KMS-11 (cell line): Measurements from ENCODE around the gene ALS2CL.

ENCODE experiments used
- H2AFZ ChIP-seq: fragments of 200-600 bp; sonication (generic); 2 replicates; pipeline ENCODE4 v1.6.1; 2016; ENCODE audit warnings: antibody characterized with exemption, mixed run types, low read depth
- H3K27ac ChIP-seq: fragments of 200-600 bp; sonication (generic); 2 replicates; pipeline ENCODE4 v1.6.1; 2016; ENCODE audit warnings: mild to moderate bottlenecking, mixed run types
- H3K27me3 ChIP-seq: fragments of 200-600 bp; sonication (generic); 2 replicates; pipeline ENCODE4 v1.6.1; 2017; ENCODE audit warnings: mild to moderate bottlenecking, low read depth, mixed run types, moderate library complexity; ENCODE audit not compliant: insufficient read depth
- H3K36me3 ChIP-seq: fragments of 200-600 bp; sonication (generic); 2 replicates; pipeline ENCODE4 v1.6.1; 2017; ENCODE audit warnings: mild to moderate bottlenecking, mixed run types; ENCODE audit not compliant: insufficient read depth
- H3K4me1 ChIP-seq: fragments of 200-600 bp; sonication (generic); 2 replicates; pipeline ENCODE4 v1.6.1; 2016; ENCODE audit warnings: mild to moderate bottlenecking, low read depth, mixed run types; ENCODE audit not compliant: poor library complexity, severe bottlenecking
- H3K4me2 ChIP-seq: fragments of 200-600 bp; sonication (generic); 2 replicates; pipeline ENCODE4 v1.7.0; 2016; ENCODE audit warnings: mild to moderate bottlenecking, mixed run types
- H3K4me3 ChIP-seq: fragments of 200-600 bp; sonication (generic); IDR thresholded peaks from 2 replicates; pipeline ENCODE4 v1.6.1; 2017; ENCODE audit warnings: low read depth, low read length, mixed read lengths; ENCODE audit not compliant: insufficient read depth
- H3K79me2 ChIP-seq: fragments of 200-600 bp; sonication (generic); 2 replicates; pipeline ENCODE4 v1.6.1; 2016; ENCODE audit warnings: low read depth, mixed run types; ENCODE audit not compliant: insufficient read depth
- H3K9ac ChIP-seq: fragments of 200-600 bp; sonication (generic); 2 replicates; pipeline ENCODE4 v1.6.1; 2016; ENCODE audit warnings: mild to moderate bottlenecking, mixed run types
- H4K20me1 ChIP-seq: fragments of 200-600 bp; sonication (generic); 2 replicates; pipeline ENCODE4 v1.6.1; 2016; ENCODE audit warnings: mild to moderate bottlenecking, mixed run types; ENCODE audit not compliant: insufficient read depth
- CTCF ChIP-seq: fragments of 200-600 bp; sonication (generic); conservative IDR thresholded peaks from 2 replicates; pipeline ENCODE4 v1.6.1; 2017; ENCODE audit warnings: low read depth, mild to moderate bottlenecking, antibody characterized with exemption, low read length, moderate library complexity, mixed read lengths

Gene ALS2CL

GRCh38 chr3:46709157-46709654 lies 15.7 kb upstream of the ALS2CL start:
- TF ChIP-seq CTCF = no peak
- no peaks in the 10 kb centered on the region for H3K36me3 ChIP-seq
- H3K27me3 ChIP-seq = no peaks in the 10 kb centered on the region
- no peak overlapping the region for H3K4me2 ChIP-seq
- no peaks in the 10 kb centered on the region for H4K20me1 ChIP-seq
- no peak overlapping the region for H3K4me3 ChIP-seq
- no peaks in the 10 kb centered on the region for H3K79me2 ChIP-seq
- no peak overlapping the region for H3K9ac ChIP-seq
- no peaks in the 10 kb centered on the region for H3K4me1 ChIP-seq
- no peak overlapping the region for H3K27ac ChIP-seq
- no peak overlapping the region for H2AFZ ChIP-seq

GRCh38 chr3:46708401-46709156 lies 15.1 kb upstream of the ALS2CL start:
- no peaks in the 10 kb centered on the region for H3K27me3 ChIP-seq
- H4K20me1 ChIP-seq = no peaks in the 10 kb centered on the region
- no peaks in the 10 kb centered on the region for H3K36me3 ChIP-seq
- H3K4me3 ChIP-seq = no peak overlapping the region
- no peak overlapping the region for H2AFZ ChIP-seq
- H3K27ac ChIP-seq = no peak overlapping the region
- no peaks in the 10 kb centered on the region for H3K79me2 ChIP-seq
- TF ChIP-seq CTCF = no peak
- H3K4me1 ChIP-seq = no peaks in the 10 kb centered on the region
- H3K9ac ChIP-seq = no peak overlapping the region
- no peak overlapping the region for H3K4me2 ChIP-seq

GRCh38 chr3:46707601-46708011 lies 14.1 kb upstream of the ALS2CL start:
- no peak overlapping the region for H2AFZ ChIP-seq
- H3K27ac ChIP-seq = no peak overlapping the region
- no peaks in the 10 kb centered on the region for H3K36me3 ChIP-seq
- H4K20me1 ChIP-seq = no peaks in the 10 kb centered on the region
- no peak overlapping the region for H3K4me2 ChIP-seq
- H3K79me2 ChIP-seq = no peaks in the 10 kb centered on the region
- no peak overlapping the region for H3K9ac ChIP-seq
- no peak for TF ChIP-seq CTCF
- H3K4me1 ChIP-seq = no peaks in the 10 kb centered on the region
- no peak overlapping the region for H3K4me3 ChIP-seq
- no peaks in the 10 kb centered on the region for H3K27me3 ChIP-seq

GRCh38 chr3:46706771-46707582 lies 13.5 kb upstream of the ALS2CL start:
- H3K9ac ChIP-seq = no peak overlapping the region
- no peaks in the 10 kb centered on the region for H3K4me1 ChIP-seq
- no peaks in the 10 kb centered on the region for H3K36me3 ChIP-seq
- no peak overlapping the region for H3K27ac ChIP-seq
- TF ChIP-seq CTCF = no peak
- H3K27me3 ChIP-seq = no peaks in the 10 kb centered on the region
- no peak overlapping the region for H3K4me3 ChIP-seq
- H3K79me2 ChIP-seq = no peaks in the 10 kb centered on the region
- no peak overlapping the region for H2AFZ ChIP-seq
- H4K20me1 ChIP-seq = no peaks in the 10 kb centered on the region
- no peak overlapping the region for H3K4me2 ChIP-seq
